IgD-negative memory B cell (primary cell): ENCODE results near the gene ECSCR. TPM values are rescaled to one million over a fixed set of nuclear protein-coding genes. Genes with fewer than 3 reads are reported as not detected.
"Not testable (repeated sequence)": the region's sequence is repeated elsewhere in the genome, so short reads cannot be mapped to it uniquely, and the experiment has no call there.

Experiments used
- H3K27ac Mint-ChIP-seq, 3 donors: one replicate each; pipeline ENCODE4 v1.8.0; 2020 to 2022; ENCODE audit warnings: mild to moderate bottlenecking in 3 of 3, mixed read lengths in 3 of 3, moderate library complexity in 1 of 3
- H3K27me3 Mint-ChIP-seq: one replicate; pipeline ENCODE4 v1.8.0; 2021; ENCODE audit warnings: mixed read lengths
- H3K36me3 Mint-ChIP-seq: one replicate; pipeline ENCODE4 v1.8.0; 2020; ENCODE audit warnings: mild to moderate bottlenecking, mixed read lengths
- H3K4me1 Mint-ChIP-seq, 3 donors: one replicate each; pipeline ENCODE4 v1.8.0; 2020 to 2022; ENCODE audit warnings: mixed read lengths in 3 of 3, mild to moderate bottlenecking in 1 of 3
- H3K4me3 Mint-ChIP-seq, 4 donors: one replicate each; pipeline ENCODE4 v1.8.0; 2020 to 2022; ENCODE audit warnings: mild to moderate bottlenecking in 4 of 4, mixed read lengths in 4 of 4, moderate library complexity in 3 of 4
- H3K9me3 Mint-ChIP-seq, 3 donors: one replicate each; pipeline ENCODE4 v1.8.0; 2020 to 2021; ENCODE audit warnings: mixed read lengths in 3 of 3, mild to moderate bottlenecking in 1 of 3
- polyA plus RNA-seq: library from polyadenylated mRNA; unstranded; fragments of 300-500 nt; fragmentation: Illumina TruSeq; gene quantifications from one replicate; pipeline ENCODE4 v1.2.3, GENCODE V29; 2021

The ECSCR gene
- polyA plus RNA-seq, 1 donor from 2014 or later = not detected

- no peaks in the 10 kb centered on the region for H3K27me3 Mint-ChIP-seq
- no peaks in the 10 kb centered on the region for H3K9me3 Mint-ChIP-seq
- no peaks in the 10 kb centered on the region for H3K36me3 Mint-ChIP-seq
- H3K4me3 Mint-ChIP-seq = peak overlapping the region in 2 of 4 donors; percentile 52 to 82
- no peak overlapping the region for H3K27ac Mint-ChIP-seq
- H3K4me1 Mint-ChIP-seq = peaks cover 11 to 13% (median 12%) of the 10 kb centered on the region in 3 donors
Observed at GRCh38 chr5:139481122-139481533, 18.6 kb upstream of the ECSCR start.

GRCh38 chr5:139479729-139480128 is 17.2 kb upstream of the ECSCR start:
- not testable (repeated sequence) for H3K4me3 Mint-ChIP-seq, H3K36me3 Mint-ChIP-seq, H3K27ac Mint-ChIP-seq, H3K27me3 Mint-ChIP-seq, H3K9me3 Mint-ChIP-seq
- peaks cover 13 to 17% (median 15%) of the 10 kb centered on the region in 3 donors for H3K4me1 Mint-ChIP-seq

GRCh38 chr5:139478657-139479423 is 16.3 kb upstream of the ECSCR start:
- peaks cover 13 to 17% (median 15%) of the 10 kb centered on the region in 3 donors for H3K4me1 Mint-ChIP-seq
- not testable (repeated sequence) for H3K36me3 Mint-ChIP-seq, H3K27me3 Mint-ChIP-seq, H3K9me3 Mint-ChIP-seq, H3K4me3 Mint-ChIP-seq, H3K27ac Mint-ChIP-seq

GRCh38 chr5:139475865-139476617 is 13.5 kb upstream of the ECSCR start:
- Mint-ChIP-seq H3K36me3 (peaks cover 3% of the 10 kb centered on the region), H3K4me3 (no peak overlapping the region), H3K9me3 (peaks cover 0 to 2% (median 0%) of the 10 kb centered on the region in 3 donors), H3K4me1 (peaks cover 6 to 8% (median 7%) of the 10 kb centered on the region in 3 donors), H3K27me3 (no peaks in the 10 kb centered on the region), H3K27ac (peak overlapping the region in 1 of 3 donors; percentile 16)

GRCh38 chr5:139474890-139475791 is 12.6 kb upstream of the ECSCR start:
- Mint-ChIP-seq H3K27me3 (no peaks in the 10 kb centered on the region), H3K27ac (peak overlapping the region in 1 of 3 donors; percentile 76), H3K4me3 (no peak overlapping the region)

DNA sequence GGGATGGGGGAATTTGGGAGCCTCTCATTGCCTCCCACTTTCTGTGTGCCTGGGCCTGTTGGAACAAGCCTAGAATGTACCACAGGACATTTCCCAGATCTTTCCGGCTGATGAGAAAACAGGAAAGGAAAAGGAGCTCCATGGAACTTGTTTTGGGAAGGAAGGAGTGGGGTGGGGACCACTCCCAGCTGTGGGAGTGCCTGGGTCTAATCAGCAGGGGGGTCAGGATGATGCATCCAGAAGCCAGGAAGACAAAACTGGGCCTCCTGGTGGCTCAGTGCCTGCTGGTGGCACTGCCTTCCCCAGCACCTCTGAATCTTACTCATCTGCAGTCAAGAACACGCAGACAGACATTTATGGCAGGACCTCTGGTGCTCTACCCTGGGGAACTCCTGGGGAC is 11.0 kb upstream of the ECSCR start:
- H3K4me1 Mint-ChIP-seq = peaks cover 0 to 11% (median 9%) of the 10 kb centered on the region in 3 donors
- H3K27ac Mint-ChIP-seq = no peak overlapping the region
- peaks cover 6% of the 10 kb centered on the region for H3K36me3 Mint-ChIP-seq
- H3K9me3 Mint-ChIP-seq = peaks cover 0 to 2% (median 0%) of the 10 kb centered on the region in 3 donors
- H3K4me3 Mint-ChIP-seq = no peak overlapping the region
- H3K27me3 Mint-ChIP-seq = peaks cover 3% of the 10 kb centered on the region

More at GRCh38 chr5:139474890-139475791, 12.6 kb upstream of the ECSCR start:
- Mint-ChIP-seq H3K9me3 (peaks cover 0 to 2% (median 0%) of the 10 kb centered on the region in 3 donors), H3K4me1 (peaks cover 0 to 11% (median 9%) of the 10 kb centered on the region in 3 donors), H3K36me3 (peaks cover 3% of the 10 kb centered on the region)

DNA sequence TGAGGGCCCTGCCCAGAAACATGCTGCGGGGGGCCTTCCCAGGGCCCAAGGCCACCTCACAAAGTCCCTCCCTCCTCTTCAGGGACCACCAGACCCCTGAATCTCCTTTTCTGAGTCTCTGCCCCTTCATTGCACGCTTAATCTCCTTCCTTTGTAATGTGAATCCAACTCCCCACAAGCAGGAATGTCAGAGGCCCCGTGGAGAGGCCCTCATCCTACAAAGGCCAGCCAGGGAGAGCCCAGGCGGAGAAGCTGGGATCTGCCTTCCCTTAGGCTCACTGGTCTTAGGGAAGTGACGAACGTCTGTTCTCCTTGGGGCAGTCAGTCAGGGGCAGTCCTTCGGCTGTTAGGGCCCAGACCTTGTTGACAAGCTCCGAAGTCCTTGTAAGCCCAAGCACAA is 10.6 kb upstream of the ECSCR start:
- H3K4me1 Mint-ChIP-seq = peaks cover 0 to 11% (median 9%) of the 10 kb centered on the region in 3 donors
- H3K27me3 Mint-ChIP-seq = peaks cover 3% of the 10 kb centered on the region
- no peak overlapping the region for H3K4me3 Mint-ChIP-seq
- H3K27ac Mint-ChIP-seq = no peak overlapping the region
- H3K9me3 Mint-ChIP-seq = peaks cover 0 to 2% (median 0%) of the 10 kb centered on the region in 3 donors
- H3K36me3 Mint-ChIP-seq = peaks cover 6% of the 10 kb centered on the region

DNA sequence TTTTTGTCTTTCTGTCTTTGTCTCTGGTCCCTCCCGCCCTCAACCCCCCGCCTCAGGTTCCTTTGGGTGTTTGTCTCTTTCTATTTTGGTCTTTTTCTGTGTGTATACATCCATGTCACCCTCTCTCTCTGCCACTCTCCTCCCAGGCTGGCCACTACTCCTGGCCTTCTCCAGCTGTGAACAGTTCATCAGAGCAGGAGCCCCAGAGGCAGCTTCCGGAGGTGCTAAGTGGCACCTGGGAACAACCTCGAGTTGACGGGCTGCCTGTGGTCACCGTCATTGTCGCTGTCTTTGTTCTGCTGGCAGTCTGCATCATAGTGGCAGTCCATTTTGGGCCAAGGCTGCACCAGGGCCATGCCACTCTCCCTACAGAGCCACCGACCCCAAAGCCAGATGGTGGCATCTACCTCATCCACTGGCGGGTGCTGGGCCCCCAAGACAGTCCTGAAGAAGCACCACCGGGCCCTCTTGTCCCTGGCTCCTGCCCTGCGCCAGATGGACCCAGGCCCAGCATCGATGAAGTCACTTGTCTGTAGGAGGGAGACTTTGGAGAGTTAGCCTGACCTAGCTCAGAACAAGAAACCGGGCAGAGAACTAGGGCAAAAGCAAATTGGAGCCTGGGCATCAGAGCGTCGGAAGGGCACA is 10.0 kb upstream of the ECSCR start:
- peaks cover 0 to 2% (median 0%) of the 10 kb centered on the region in 3 donors for H3K9me3 Mint-ChIP-seq
- peaks cover 0 to 11% (median 9%) of the 10 kb centered on the region in 3 donors for H3K4me1 Mint-ChIP-seq
- H3K4me3 Mint-ChIP-seq = peak overlapping the region in 2 of 4 donors; percentile 26 to 67
- H3K27ac Mint-ChIP-seq = peak overlapping the region in 1 of 3 donors; percentile 83
- H3K36me3 Mint-ChIP-seq = peaks cover 6% of the 10 kb centered on the region
- H3K27me3 Mint-ChIP-seq = peaks cover 3% of the 10 kb centered on the region

DNA sequence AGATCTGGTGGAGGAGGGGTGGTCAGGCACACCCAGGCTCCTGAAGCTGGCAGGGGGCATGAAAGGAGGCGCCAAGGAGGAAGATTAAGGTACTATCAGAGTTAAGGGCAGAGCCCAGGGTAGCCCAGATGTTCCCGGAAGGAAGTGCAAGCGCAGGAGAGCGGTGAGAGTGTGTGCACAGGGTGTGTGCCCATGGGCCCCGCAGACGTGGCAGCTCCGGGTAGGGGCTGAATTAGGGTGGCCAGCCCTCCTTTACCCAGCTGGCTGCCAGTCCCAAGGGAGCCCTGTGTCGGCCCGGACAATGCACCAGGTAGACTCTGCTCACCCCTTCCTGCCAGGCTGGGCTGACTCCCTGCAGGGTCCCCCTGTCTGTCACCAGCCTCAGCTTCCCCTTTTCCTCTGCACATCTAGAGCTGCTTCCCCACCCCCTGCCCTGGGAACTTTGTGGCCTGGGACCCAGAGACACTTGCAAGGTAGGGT is 8.3 kb upstream of the ECSCR start, which contains the start of gene SMIM33:
Gene SMIM33 (plus strand): TSS at position 184 of the 480 bp plus-strand sequence. CDS start 118 bp downstream, at position 302.
- H3K4me3 Mint-ChIP-seq = peak within 1 kb of the TSS in 3 of 4 donors; percentile 25 to 90 (median 88)
- H3K36me3 Mint-ChIP-seq = peaks cover 6% of the 10 kb centered on the region

DNA sequence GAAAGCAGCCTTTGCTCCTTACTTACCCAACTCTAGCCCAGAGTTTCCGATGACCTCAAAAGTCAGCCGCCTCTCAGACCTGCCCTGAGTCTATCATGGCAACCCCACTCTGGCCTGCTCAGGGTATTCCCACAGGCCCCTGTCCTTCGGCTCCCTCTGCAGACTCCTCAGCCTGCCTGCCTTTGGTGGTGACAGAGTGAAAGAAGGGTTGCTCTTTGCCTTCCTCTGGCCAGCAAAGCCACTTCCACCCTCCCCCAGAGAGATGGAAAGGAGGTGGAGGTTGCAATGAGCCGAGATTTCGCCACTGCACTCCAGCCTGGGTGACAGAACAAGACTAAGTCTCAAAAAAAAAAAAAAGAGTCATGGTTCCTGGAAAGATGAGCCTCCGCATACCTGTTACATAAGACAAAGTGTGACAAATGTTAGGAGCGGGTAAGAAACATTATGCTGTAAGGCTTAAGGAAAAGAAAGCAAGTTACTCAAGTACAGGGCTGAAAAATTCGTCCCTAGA is 5.9 kb upstream of the ECSCR start:
- peaks cover 3% of the 10 kb centered on the region for H3K36me3 Mint-ChIP-seq
- peaks cover 0 to 6% (median 4%) of the 10 kb centered on the region in 3 donors for H3K4me1 Mint-ChIP-seq
- H3K27me3 Mint-ChIP-seq = peaks cover 8% of the 10 kb centered on the region
- no peak overlapping the region for H3K27ac Mint-ChIP-seq
- H3K9me3 Mint-ChIP-seq = no peaks in the 10 kb centered on the region
- no peak overlapping the region for H3K4me3 Mint-ChIP-seq

More for the DNA sequence above, 8.3 kb upstream of the ECSCR start, which contains the start of gene SMIM33:
- Mint-ChIP-seq H3K27ac (peak within 1 kb of the TSS in 1 of 3 donors; percentile 71), H3K27me3 (peaks cover 8% of the 10 kb centered on the region), H3K9me3 (peaks cover 0 to 2% (median 0%) of the 10 kb centered on the region in 3 donors), H3K4me1 (peaks cover 0 to 11% (median 9%) of the 10 kb centered on the region in 3 donors)

DNA sequence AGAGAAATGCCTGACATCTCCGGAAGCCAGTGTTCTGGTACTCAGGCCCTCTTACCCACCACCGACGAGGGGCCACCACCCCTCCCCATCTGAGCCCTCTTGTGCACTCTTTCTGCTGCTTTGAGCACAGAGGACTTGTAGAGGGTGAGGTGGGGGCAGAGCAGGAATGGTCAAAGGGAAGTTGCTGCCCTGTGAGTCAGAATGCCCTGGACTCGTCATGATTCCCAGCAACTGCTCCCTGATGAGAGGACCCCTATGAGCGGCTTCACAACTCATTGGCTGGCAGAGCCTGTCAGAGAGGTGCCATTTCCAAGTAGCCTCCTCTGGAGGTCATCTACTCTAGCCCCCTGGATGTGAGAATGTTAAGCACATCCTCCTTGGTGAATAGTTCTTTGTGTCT is 845 bp downstream of the ECSCR start:
- Mint-ChIP-seq H3K27me3 (peaks cover 4% of the 10 kb centered on the region), H3K4me1 (peaks cover 5 to 8% (median 7%) of the 10 kb centered on the region in 3 donors), H3K4me3 (no peak overlapping the region), H3K27ac (no peak overlapping the region), H3K9me3 (no peaks in the 10 kb centered on the region), H3K36me3 (no peaks in the 10 kb centered on the region)

- H3K4me1 Mint-ChIP-seq = peaks cover 7 to 13% (median 7%) of the 10 kb centered on the region in 3 donors
- H3K9me3 Mint-ChIP-seq = no peaks in the 10 kb centered on the region
- H3K27me3 Mint-ChIP-seq = peaks cover 3% of the 10 kb centered on the region
- no peaks in the 10 kb centered on the region for H3K36me3 Mint-ChIP-seq
- no peak overlapping the region for H3K4me3 Mint-ChIP-seq
- H3K27ac Mint-ChIP-seq = no peak overlapping the region
Observed at GRCh38 chr5:139461176-139461575, 1.4 kb downstream of the ECSCR start.

- Mint-ChIP-seq H3K36me3 (no peaks in the 10 kb centered on the region), H3K4me3 (no peak overlapping the region), H3K9me3 (no peaks in the 10 kb centered on the region), H3K27ac (peak overlapping the region in 1 of 3 donors; percentile 43), H3K27me3 (peaks cover 1% of the 10 kb centered on the region), H3K4me1 (peaks cover 7 to 13% (median 9%) of the 10 kb centered on the region in 3 donors)
Observed at GRCh38 chr5:139460455-139460854, 2.1 kb downstream of the ECSCR start.
